Measurements from ENCODE around the gene IMMP2L.

The IMMP2L gene

DNA sequence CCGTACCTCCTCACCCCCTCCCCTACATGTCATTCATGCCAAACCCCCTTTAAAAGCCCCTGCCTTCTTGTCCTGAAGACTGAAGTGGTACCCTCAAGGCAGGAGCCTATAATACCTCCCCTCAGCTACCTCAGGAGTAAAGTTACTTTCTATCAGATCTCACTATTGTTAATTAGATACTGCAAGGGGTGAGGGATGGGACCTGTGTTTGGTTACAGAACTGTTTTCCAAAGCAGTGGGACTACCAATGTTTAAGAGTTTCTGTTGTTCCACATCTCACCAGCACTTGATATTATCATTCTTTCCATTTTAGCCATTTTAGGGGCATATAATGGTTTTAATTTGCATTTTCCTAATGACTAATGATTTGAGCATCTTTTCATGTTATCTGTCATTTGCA, 668.2 kb downstream of the IMMP2L start:
- no peak for DNase-seq

GRCh38 chr7:110891197-110891596, 671.1 kb downstream of the IMMP2L start:
- no peak for DNase-seq

GRCh38 chr7:110890101-110890500, 672.2 kb downstream of the IMMP2L start:
- DNase-seq = no peak

GRCh38 chr7:110889335-110889734, 673.0 kb downstream of the IMMP2L start:
- DNase-seq = no peak

DNA sequence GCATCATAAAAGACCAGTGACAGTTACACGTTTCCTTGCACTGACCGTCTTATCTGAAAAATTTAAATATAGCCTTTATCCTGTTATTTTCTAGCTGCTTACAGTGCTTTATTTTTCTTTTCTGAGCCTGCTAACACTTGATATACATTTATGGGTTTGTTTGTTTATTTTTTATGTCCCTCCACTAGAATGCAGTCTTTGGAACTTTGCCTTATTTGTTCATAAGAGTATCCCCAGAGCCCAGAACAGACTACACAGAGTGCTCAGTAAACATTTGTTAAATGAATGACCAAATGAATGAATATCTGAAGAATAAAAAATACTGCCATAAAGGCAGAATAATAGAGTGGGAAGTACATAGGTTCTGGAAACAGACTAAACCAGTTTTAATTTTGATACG, 673.7 kb downstream of the IMMP2L start:
- no peak for DNase-seq

DNA sequence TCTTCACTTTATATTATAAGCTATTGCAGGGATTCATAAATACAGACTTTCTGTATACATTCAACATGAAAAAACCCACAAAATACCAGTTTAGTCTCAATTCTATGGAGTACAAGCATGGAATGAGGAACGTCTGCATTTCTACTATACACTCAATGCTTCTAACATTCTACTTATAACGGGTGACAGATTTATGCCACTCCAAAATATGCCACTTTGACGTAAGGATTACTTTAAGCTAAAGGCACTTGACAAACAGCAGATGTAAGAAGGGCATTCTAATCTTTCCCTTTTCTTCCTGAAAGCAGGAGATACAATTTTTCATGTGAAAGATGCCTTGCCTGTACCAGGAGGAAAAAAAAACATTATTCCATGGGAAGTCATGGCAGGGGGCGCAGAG, 676.8 kb downstream of the IMMP2L start:
- DNase-seq = no peak

DNA sequence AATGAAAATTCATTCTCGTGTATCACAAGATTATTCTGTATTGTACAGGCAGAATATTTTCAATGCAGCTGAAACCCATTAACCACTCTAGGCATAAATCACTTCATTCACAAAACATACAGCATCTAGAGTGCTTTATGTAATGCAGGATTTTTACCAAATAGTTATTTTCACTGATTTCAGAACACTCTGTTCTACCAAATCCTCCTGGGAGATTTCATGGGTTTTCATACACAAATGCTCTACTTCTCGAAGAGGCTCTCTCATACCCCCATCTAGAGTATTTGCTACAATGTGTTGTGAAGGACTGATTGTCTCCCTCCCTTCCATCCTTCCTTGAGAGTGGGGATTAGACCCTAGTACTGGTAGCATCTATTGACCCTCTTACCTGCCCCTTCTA, 680.6 kb downstream of the IMMP2L start:
- DNase-seq = no peak

DNA sequence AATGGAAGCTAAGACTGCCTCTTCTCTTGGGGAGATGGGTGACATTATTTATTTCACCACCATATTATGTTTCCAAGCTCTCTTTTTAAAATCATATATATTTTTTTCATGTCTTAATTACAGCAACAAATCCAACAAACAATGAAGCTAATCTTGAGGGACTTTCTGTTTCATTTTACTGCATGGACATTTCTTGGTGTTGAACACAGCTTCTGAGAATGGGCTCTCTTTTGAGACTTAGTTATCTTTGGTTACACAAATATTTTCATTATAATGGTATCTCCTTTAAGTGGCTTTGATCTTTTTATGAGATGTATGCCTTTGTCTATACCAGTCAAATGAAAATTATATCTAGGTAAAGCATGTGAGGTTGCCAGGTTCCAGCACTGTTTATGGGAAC, 681.3 kb downstream of the IMMP2L start:
- DNase-seq = no peak

DNA sequence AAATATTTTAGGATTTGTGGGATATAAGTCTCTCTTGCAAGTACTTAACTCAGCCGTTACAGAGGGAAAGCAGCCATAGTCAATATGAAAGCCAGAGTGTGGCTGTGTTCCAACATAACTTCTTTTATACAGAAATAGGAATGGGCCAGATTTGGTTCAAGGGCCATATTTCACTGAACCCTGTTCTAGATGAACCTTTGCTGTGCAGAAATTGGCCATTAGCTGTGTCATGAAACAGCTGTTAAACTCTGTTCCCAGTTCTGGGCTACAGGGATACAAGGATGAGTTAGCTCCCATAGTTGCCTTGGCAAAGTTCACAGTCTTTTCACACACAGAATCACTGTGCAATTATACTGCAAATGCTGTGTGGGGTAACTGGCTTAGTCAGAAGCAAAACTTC, 685.3 kb downstream of the IMMP2L start:
- DNase-seq = no peak

DNA sequence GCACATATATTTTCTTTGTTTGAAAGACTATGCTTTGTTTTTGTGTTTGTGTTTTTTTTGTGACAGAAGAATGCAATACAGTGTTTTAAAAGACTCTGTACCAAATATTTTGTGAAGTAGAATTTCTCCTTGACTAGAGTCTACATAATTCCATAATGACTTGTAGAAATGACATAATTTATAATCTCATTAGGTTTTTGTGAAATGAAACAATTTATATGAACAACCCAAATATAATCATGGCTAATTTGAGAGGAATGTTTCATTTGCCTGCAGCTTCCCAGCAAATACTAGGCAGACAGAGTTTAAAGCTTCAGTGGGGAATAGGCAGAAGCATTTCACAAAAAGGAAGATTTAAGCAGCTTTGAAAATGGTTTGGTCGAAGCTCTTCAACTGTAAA, 686.9 kb downstream of the IMMP2L start:
- DNase-seq = no peak

DNA sequence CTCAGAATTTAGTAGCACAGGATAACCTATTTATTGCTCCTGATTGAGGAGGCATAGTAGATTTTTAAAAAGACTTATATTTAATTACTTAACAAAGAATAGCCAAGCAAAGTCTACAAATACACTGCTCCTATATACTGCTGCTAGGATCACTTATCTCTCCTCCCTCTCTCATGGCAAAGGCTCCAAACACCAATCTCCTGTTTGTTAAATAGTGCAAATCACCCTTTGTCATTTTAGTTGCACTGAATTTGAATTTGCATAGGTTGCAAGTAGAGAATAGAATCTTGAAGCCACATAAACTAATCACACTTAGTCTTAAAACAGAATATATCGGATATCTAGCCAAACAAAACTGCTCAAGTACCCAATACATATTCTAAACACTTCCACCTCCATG, 690.4 kb downstream of the IMMP2L start:
- DNase-seq = no peak

DNA sequence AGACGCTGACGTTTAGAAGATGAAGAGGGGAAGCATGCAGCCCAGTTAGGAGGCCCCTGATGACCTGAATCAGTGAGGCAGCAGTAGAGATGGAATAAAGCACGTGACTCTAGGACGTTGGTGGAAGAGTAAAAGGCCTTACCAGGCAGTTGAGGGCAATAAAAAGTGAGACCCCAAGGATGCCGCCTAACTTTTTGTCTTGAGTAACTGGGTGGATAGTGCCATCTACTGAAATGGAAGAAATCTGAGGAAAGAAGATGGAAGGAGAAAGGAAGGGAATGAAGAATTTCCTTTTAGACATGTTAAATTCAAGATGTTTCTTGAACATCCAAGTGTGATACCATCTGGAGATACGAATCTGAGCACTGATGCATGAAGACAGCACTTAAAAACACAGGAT, 691.4 kb downstream of the IMMP2L start:
- DNase-seq = no peak

GRCh38 chr7:110868458-110868857, 693.8 kb downstream of the IMMP2L start:
- no peak for DNase-seq

GRCh38 chr7:110867771-110868170, 694.5 kb downstream of the IMMP2L start:
- DNase-seq = no peak

DNA sequence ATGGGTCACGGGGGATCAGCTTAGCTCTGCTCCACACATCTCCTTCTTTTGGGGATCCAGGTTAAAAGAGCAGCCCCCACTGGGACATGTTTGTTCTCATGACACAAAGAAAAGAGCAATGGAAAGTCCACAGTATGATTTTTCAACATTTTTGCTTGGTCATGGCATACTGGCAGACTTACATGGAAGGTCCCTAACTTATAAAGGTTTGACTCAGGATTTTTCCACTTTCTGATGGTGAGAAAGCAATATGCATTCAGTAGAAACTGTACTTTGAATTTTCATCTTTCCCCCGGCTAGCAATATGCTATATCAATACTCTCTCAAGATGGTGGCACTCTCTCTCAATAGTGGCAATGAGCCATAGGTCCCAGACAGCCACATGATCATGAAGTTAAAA, 699.0 kb downstream of the IMMP2L start:
- no peak for DNase-seq

- DNase-seq = no peak
These were observed 701.1 kb downstream of the IMMP2L start for GRCh38 chr7:110861163-110861562.

DNA sequence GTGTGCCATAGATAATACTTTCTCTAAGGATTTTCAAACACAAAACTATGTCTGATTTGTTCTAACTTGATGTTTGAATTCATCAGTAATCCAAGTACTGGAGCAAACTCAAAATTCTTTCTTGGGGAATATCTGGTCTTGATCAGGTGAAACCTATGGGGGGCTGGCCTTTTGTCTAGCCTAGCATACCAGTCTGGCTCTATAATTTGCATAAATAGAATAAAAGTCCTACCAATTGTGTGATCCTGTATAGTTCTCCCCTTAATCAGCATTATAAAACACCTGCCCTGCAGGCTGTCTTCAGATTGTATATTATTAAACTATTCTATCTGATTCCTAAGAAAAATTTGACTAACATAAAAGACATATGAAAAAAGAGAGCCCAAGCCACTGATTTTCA, 705.2 kb downstream of the IMMP2L start:
- no peak for DNase-seq

DNA sequence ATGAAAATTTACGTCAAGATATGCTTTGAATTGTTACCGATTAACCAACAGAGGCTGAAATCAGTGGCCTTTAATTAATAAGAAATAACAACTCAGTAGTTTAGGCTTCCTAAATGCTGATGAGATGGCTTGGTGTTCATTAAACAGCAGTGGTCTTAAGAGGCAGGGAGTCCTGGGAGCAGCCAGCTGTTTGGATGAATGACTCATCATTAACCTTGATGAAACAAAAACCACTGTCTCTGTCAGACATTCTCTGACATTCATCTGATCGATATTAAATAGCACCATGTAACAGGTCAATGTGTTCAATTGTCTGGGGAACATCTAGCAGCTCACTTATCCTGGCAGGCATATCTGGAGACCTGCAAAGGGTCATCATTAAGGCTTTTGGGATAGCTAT, 705.6 kb downstream of the IMMP2L start:
- no peak for DNase-seq

DNA sequence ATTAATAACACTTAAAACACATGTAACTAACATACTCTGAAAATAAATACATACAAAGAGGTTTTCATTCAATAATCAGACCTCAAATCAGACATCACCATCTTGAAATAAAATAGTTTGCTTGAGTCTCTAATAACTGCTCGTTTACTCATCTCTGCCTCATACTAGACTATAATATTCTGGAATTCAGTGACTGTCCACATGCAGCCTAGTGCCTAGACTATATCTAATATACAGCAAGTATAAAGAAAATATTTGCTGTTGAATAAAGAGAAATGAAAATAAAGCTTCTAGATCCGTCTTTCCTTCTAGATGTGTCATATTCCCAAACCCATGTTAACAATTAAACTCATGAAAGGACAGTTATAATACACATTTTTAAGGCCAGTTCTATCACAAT, 707.6 kb downstream of the IMMP2L start:
- no peak for DNase-seq

GRCh38 chr7:110854166-110854565, 708.1 kb downstream of the IMMP2L start:
- DNase-seq = no peak

DNA sequence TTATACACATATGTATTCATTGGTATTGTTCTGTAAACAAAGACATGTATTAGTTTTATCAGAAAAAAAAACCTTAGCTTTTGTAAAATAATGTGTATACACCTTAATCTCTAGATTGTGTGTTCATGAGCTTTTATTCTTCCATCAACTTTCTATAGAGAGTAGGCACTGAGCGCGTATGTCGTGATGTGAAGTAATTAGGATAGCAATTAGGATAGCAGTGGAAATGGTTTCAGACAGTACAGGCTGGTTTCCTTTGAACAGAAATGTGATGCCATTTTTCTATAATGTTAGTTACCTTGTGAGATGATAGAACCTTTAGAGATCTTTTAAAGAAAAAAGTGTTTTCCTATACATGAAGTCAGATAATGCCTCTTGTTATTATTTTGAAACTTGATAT, 709.0 kb downstream of the IMMP2L start:
- DNase-seq = no peak

- no peak for DNase-seq
These were observed 709.9 kb downstream of the IMMP2L start for GRCh38 chr7:110852156-110852940.

GRCh38 chr7:110850224-110850623, 712.1 kb downstream of the IMMP2L start:
- DNase-seq = no peak

GRCh38 chr7:110842796-110843195, 719.5 kb downstream of the IMMP2L start:
- no peak for DNase-seq

- no peak for DNase-seq
These were observed 720.3 kb downstream of the IMMP2L start for GRCh38 chr7:110841840-110842545.

Data from bone marrow (tissue), 2 donors.